ENCODE data around the gene TUBB4A.
"Not testable (repeated sequence)": the region's sequence is repeated elsewhere in the genome, so short reads cannot be mapped to it uniquely, and the experiment has no call there.

The TUBB4A gene

DNA sequence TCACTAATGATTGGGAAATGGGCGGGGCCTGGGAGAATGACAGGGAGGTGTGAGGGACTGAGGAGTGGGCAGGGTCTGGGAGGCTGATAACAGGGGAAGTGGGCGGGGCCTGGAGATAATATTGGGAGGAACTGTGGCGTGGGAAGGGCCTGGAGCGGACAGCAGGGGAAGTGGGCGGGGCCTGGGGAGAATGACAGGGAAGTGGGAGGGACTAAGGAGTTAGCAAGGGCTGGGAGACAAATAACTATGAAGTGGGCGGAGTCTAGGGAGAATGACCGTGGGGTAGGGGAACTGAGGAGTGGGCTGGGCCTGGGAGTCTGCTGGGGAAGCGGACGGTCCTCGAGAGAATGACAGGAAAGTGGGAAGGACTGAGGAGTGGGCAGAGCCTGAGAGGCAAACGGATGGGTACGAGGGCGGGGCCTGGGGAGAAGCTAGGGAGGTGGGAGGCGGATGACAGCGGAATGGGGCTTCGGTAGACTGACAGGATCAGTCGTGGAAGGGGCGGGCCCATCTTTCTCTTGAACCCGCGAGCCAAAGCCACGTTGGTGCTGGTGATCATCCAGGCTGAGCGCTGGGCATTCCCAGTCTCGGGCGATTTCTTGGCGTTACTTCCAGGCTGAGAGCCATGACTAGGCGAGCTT is 14.0 kb upstream of the TUBB4A start:
- H3K36me3 Mint-ChIP-seq, result no peaks in the 10 kb centered on the region
- H3K4me3 Mint-ChIP-seq, result peak overlapping the region; percentile 89 to 93
- ATAC-seq (replicated peaks), result peak; percentile 58 to 61
- DNase-seq, result peak; percentile 73
- H3K9me3 Mint-ChIP-seq, result no peaks in the 10 kb centered on the region
- peaks cover 29 to 41% of the 10 kb centered on the region in 2 donors for H3K4me1 Mint-ChIP-seq
- no peaks in the 10 kb centered on the region for H3K27me3 Mint-ChIP-seq
- peak overlapping the region; percentile 39 for H3K27ac Mint-ChIP-seq

DNA sequence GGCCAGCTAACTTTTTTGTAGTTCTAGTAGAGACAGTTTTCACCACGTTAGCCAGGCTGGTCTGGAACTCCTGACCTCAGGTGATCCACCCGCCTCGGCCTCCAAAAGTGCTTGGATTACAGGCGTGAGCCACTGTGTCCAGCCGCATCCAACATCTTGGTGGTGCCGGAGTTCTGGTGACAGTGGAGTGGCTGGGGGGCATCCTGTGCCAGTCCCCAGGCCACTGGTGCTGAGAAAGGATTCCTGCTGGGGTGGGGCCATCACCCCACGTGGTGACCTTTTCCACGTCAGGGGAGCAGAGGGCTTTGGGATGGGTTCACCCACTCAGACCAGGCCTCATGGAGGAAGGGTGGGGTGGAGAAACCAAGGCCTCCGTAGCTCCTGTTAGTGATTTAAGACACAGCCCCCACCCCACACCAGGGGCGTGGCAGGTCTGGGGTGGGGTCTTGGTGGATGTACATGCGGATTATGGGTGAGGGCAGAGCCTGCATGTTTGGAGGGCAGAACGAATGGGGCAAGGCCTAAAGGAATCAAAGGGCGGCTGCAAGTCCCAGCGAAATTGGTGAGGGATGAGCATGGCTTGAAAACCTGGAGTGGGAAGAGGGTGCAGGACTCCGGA is 12.9 kb upstream of the TUBB4A start:
- no peak for DNase-seq
- no peaks in the 10 kb centered on the region for H3K27me3 Mint-ChIP-seq
- no peak for ATAC-seq (replicated peaks)
- H3K4me3 Mint-ChIP-seq, result peak overlapping the region in 1 of 2 donors; percentile 52
- peaks cover 26 to 38% of the 10 kb centered on the region in 2 donors for H3K4me1 Mint-ChIP-seq
- H3K36me3 Mint-ChIP-seq, result no peaks in the 10 kb centered on the region
- H3K27ac Mint-ChIP-seq, result peak overlapping the region; percentile 52
- H3K9me3 Mint-ChIP-seq, result no peaks in the 10 kb centered on the region

DNA sequence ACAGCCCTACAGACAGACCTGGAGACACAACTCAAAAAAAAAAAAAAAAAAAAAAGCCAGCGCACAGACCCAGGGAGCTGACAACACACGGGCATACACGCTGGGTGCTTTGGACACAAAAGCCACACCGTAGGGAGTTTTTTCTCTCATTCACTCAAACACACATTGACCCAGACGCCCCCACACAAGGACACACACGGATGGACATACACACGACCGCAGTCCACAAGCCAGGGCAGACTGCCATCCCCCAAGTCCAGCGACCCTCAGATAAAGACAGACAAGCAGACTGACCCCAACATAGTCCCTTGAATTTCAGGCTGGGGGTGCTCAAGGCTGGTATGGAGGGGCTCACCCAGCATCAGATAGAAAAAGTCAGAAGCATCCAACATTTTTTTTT is 12.0 kb upstream of the TUBB4A start:
- H3K4me3 Mint-ChIP-seq, result no peak overlapping the region
- H3K36me3 Mint-ChIP-seq, result no peaks in the 10 kb centered on the region
- ATAC-seq (replicated peaks) (no peak), DNase-seq (no peak)
- no peak overlapping the region for H3K27ac Mint-ChIP-seq
- peaks cover 22 to 31% of the 10 kb centered on the region in 2 donors for H3K4me1 Mint-ChIP-seq
- H3K27me3 Mint-ChIP-seq, result no peaks in the 10 kb centered on the region
- no peaks in the 10 kb centered on the region for H3K9me3 Mint-ChIP-seq

- H3K27me3 Mint-ChIP-seq, result no peaks in the 10 kb centered on the region
- no peaks in the 10 kb centered on the region for H3K36me3 Mint-ChIP-seq
- DNase-seq (no peak), ATAC-seq (replicated peaks) (no peak)
- no peaks in the 10 kb centered on the region for H3K4me1 Mint-ChIP-seq
- H3K27ac Mint-ChIP-seq, result no peak overlapping the region
- H3K9me3 Mint-ChIP-seq, result no peaks in the 10 kb centered on the region
- no peak overlapping the region for H3K4me3 Mint-ChIP-seq
These were observed 8.5 kb upstream of the TUBB4A start for GRCh38 chr19:6510618-6511017.

DNA sequence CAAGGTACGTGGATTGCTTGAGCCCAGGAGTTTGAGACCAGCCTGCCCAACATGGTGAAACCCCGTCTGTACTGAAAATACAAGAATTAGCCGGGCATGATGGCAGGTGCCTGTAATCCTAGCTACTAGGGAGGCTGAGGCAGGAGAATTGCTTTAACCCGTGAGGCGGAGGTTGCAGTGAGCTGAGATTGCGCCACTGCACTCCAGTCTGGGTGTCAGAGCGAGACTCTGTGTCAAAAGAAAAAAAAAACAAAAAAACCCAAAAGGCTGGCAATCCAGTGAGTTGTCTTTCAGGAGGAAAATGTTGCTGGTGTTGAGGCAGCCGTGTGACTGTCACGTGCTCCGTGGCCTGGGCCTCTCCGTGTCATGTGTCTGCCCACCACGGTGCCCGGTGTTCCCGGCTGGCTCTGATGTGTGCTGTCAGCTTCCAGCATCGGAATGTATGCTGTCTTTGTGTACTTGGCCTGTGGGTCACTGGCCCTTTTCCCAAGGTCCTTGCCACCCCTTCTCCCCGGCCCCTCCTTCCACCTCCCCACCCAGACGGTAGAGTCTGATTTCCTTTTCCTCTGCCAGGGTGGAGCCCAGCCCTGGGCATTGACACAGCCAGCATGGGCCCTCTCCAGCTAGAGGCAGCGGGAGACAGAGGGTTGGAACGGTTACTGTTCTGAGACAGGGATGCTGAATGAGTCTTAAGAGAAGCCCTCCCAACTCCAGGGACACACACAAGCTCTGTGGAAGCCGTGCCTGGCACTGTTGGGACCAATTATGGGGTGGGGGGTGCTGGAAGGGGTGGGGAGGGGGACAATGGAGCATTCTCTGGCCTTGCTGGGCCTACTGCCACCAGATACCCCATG is 7.2 kb upstream of the TUBB4A start:
- Mint-ChIP-seq H3K9me3 (no peaks in the 10 kb centered on the region), H3K27ac (peak overlapping the region; percentile 14), H3K4me1 (peaks cover 0 to 7% of the 10 kb centered on the region in 2 donors), H3K4me3 (no peak overlapping the region), H3K27me3 (no peaks in the 10 kb centered on the region), H3K36me3 (no peaks in the 10 kb centered on the region)
- ATAC-seq (replicated peaks) (no peak), DNase-seq (no peak)

GRCh38 chr19:6508028-6508771 is 6.1 kb upstream of the TUBB4A start:
- H3K9me3 Mint-ChIP-seq; H3K4me1 Mint-ChIP-seq; H3K27ac Mint-ChIP-seq; H3K36me3 Mint-ChIP-seq; H3K27me3 Mint-ChIP-seq; DNase-seq; ATAC-seq (replicated peaks); H3K4me3 Mint-ChIP-seq: not testable (repeated sequence)

DNA sequence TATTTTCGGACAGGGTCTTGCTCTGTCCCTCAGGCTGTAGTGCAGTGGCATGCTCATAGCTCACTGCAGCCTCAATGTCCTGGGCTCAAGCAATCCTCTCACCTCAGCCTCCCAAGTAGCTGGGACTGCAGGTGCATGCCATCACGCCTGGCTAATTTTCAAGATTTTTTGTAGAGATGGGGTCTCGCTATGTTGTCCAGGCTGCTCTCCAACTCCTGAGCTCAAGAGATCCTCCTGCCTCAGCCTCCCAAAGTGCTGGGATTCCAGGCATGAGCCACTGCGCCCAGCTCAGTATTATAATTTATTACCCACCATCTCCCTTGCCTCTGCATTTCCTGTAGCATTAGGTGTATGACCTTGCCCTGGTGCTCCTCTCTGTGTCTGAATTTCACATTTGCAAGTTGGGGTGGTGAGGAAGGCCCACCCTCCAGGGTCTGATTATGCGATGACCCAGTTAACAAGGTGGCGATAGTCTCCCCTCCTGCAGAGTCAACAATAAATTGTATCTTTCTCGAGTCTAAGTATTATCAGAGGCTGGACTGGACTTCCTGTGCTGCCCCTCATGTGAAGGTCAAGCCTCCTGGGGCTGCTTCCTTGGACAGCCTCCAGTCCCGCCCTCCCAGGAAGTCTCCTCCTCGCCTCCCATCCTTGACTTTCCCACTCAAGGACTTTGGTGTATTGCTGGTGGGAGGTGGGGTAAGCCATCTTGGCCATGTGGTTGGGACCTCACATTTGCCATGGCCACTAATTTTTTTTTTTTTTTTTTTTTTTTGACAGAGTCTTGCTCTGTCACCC is 1.5 kb upstream of the TUBB4A start:
- ATAC-seq (replicated peaks) (no peak), DNase-seq (no peak)
- Mint-ChIP-seq H3K4me3 (peak overlapping the region; percentile 47 to 80), H3K36me3 (no peaks in the 10 kb centered on the region), H3K4me1 (peaks cover 8 to 22% of the 10 kb centered on the region in 2 donors), H3K9me3 (no peaks in the 10 kb centered on the region), H3K27me3 (peaks cover 12 to 22% of the 10 kb centered on the region in 2 donors), H3K27ac (no peak overlapping the region)

GRCh38 chr19:6500837-6501739 is 1.0 kb downstream of the TUBB4A start:
- H3K27ac Mint-ChIP-seq, result peak overlapping the region; percentile 42
- H3K4me1 Mint-ChIP-seq, result peaks cover 10 to 27% of the 10 kb centered on the region in 2 donors
- ATAC-seq (replicated peaks), result no peak
- peak overlapping the region; percentile 71 to 83 for H3K4me3 Mint-ChIP-seq
- no peak for DNase-seq
- H3K9me3 Mint-ChIP-seq, result no peaks in the 10 kb centered on the region
- H3K27me3 Mint-ChIP-seq, result peaks cover 12 to 22% of the 10 kb centered on the region in 2 donors
- no peaks in the 10 kb centered on the region for H3K36me3 Mint-ChIP-seq

- ATAC-seq (replicated peaks) (no peak), DNase-seq (no peak)
- Mint-ChIP-seq H3K27ac (no peak overlapping the region), H3K4me1 (peaks cover 10 to 21% of the 10 kb centered on the region in 2 donors), H3K36me3 (peaks cover 0 to 6% of the 10 kb centered on the region in 2 donors), H3K9me3 (no peaks in the 10 kb centered on the region), H3K4me3 (no peak overlapping the region), H3K27me3 (peaks cover 12 to 22% of the 10 kb centered on the region in 2 donors)
These were observed 2.9 kb downstream of the TUBB4A start for GRCh38 chr19:6499052-6499790.

- ATAC-seq (replicated peaks), result no peak
- DNase-seq, result no peak
- Mint-ChIP-seq H3K27me3 (peaks cover 9 to 18% of the 10 kb centered on the region in 2 donors), H3K36me3 (peaks cover 0 to 6% of the 10 kb centered on the region in 2 donors), H3K4me3 (no peak overlapping the region), H3K27ac (peak overlapping the region; percentile 26), H3K4me1 (peaks cover 10 to 21% of the 10 kb centered on the region in 2 donors), H3K9me3 (no peaks in the 10 kb centered on the region)
These were observed 3.6 kb downstream of the TUBB4A start for GRCh38 chr19:6498294-6499036.

DNA sequence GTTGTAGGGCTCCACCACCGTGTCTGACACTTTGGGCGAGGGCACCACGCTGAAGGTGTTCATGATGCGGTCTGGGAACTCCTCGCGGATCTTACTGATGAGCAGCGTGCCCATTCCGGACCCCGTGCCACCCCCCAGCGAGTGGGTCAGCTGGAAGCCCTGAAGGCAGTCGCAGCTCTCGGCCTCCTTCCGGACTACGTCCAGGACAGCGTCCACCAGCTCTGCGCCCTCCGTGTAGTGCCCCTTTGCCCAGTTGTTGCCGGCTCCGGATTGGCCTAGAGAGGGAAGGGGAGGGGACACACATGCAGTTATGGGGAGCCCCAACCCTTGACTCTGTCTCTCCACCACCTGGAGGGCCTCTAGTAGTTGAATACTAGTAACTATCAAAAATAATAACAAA is 6.2 kb downstream of the TUBB4A start:
- peaks cover 2 to 4% of the 10 kb centered on the region in 2 donors for H3K27me3 Mint-ChIP-seq
- no peak overlapping the region for H3K27ac Mint-ChIP-seq
- ATAC-seq (replicated peaks) (no peak), DNase-seq (no peak)
- H3K4me3 Mint-ChIP-seq, result no peak overlapping the region
- peaks cover 3 to 8% of the 10 kb centered on the region in 2 donors for H3K4me1 Mint-ChIP-seq
- H3K9me3 Mint-ChIP-seq, result peaks cover 3 to 5% of the 10 kb centered on the region in 2 donors
- H3K36me3 Mint-ChIP-seq, result peaks cover 0 to 6% of the 10 kb centered on the region in 2 donors

All from stimulated activated naive B cell treated with anti-CD40 and anti-IgM and Interleukin-4, amounts not matched to agents 10 μg/mL and 1 μg/mL and 100 μg/mL, for 72 hours (primary cell).